Adrenal gland (tissue), 5 donors: ENCODE results near the gene ACOX1.

Experiments
- CTCF ChIP-seq, 6 experiments: fragments of 450-650 bp in 4 of 6; fragments of 200-600 bp in 2 of 6; sonication (generic) in 1 of 6; IDR thresholded peaks; 1 replicate in 5 of 6; 2 replicates in 1 of 6; pipeline versions ENCODE4 v1.5.1 to v1.8.0; 2016 to 2021; ENCODE audit warnings: antibody characterized with exemption in 6 of 6, mild to moderate bottlenecking in 2 of 6, moderate library complexity in 1 of 6
- POLR2A ChIP-seq, 2 donors: fragments of 450-650 bp; IDR thresholded peaks; one replicate each; pipeline ENCODE4 v1.6.1; 2017; ENCODE audit warnings: antibody characterized with exemption in 2 of 2, mild to moderate bottlenecking in 2 of 2, moderate library complexity in 1 of 2
- donor health status: DM: no; HTN: no; CAD: no.

GRCh38 chr17:75909812-75910274 is 69.1 kb downstream of the ACOX1 start:
- no peak for TF ChIP-seq CTCF (IDR thresholded peaks at IDR 0.05)
- no peak for TF ChIP-seq POLR2A (IDR thresholded peaks at IDR 0.05)
